Measurements from ENCODE around the gene CACNA1G. TPM values are rescaled to one million over a fixed set of nuclear protein-coding genes. Genes with fewer than 3 reads are reported as not detected.

CACNA1G gene
- total RNA-seq, 1 donor from 2014 or later, result 0.13 TPM

DNA sequence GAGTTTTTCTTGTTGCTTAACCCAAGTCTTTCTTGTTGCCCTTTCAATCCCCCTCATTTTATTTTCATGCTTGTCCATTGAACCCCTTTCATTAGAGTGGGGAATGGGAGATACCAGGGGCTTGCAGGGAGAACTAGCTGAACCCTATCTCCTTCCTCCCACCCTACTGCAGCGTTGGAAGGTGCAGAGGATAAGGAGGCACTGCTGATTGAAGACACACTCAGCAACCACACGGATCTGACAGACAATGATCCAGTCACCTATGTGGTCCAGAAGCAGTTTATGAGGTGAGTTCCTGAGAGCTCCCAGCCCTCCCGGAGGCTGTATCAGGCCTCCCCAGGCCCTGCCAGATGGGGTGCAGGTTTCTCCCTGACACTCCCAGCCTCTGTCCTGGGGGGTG is 114.7 kb downstream of the CACNA1G start:
- intact Hi-C loops (cut with DNase I), result no loop called here
- DNase-seq (ENCODE audit: low spot score), result no peak

GRCh38 chr17:50675627-50676026 is 115.1 kb downstream of the CACNA1G start:
- intact Hi-C loops (cut with DNase I), result no loop called here

DNA sequence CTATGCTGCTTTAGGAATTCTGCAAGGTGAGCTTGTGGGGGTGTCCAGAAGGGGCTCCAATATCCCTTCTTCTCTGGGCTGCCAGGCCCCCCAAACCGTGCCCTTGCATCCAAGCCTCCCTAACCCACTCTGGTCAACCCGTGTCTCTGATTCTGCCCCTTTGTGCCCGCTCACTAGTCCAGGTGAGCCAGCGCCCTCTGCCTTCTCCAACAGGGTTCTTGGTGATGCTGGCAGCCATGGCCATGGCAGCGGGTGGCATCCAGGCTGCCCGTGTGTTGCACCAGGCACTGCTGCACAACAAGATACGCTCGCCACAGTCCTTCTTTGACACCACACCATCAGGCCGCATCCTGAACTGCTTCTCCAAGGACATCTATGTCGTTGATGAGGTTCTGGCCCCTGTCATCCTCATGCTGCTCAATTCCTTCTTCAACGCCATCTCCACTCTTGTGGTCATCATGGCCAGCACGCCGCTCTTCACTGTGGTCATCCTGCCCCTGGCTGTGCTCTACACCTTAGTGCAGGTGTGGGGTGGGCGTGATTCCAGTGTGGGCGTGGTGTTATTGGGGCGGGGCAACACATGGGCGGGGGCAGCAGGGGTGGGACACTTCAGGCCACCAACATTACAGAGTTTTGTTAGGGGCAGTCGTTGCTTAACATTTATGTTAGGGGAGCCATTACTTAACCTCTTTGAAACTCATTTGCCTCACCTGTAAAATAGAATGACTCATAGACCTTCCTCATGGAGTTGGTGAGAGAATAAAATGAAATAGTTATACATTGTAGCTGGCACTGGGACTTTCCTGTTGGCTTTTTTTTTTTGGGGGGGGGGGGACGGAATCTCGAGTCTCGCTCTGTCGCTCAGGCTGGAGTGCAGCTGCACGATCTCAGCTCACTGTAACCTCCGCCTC is 115.8 kb downstream of the CACNA1G start:
- DNase-seq (ENCODE audit: low spot score), result no peak
- intact Hi-C loops (cut with DNase I), result no loop called here

More at GRCh38 chr17:50675627-50676026, 115.1 kb downstream of the CACNA1G start:
- DNase-seq (ENCODE audit: low spot score), result no peak

Other genes starting within 250 kb of the CACNA1G start
- gene XYLT2, start 214.6 kb upstream of the CACNA1G start, total RNA-seq, result 10.8 TPM
- gene MRPL27, start 187.5 kb upstream of the CACNA1G start, total RNA-seq, result 61.4 TPM
- gene EME1, start 187.5 kb upstream of the CACNA1G start, total RNA-seq, result 0.35 TPM
- 32.9 TPM for gene LRRC59, start 163.2 kb upstream of the CACNA1G start, total RNA-seq
- gene ACSF2, start 134.5 kb upstream of the CACNA1G start, total RNA-seq, result 9.6 TPM
- 0.30 TPM for gene CHAD, start 91.8 kb upstream of the CACNA1G start, total RNA-seq
- gene RSAD1, start 81.9 kb upstream of the CACNA1G start, total RNA-seq, result 35.4 TPM
- 0.13 TPM for gene MYCBPAP, start 52.3 kb upstream of the CACNA1G start, total RNA-seq
- 8.5 TPM for gene EPN3, start 28.0 kb upstream of the CACNA1G start, total RNA-seq
- gene SPATA20, start 13.5 kb upstream of the CACNA1G start, total RNA-seq, result 51.9 TPM
- 1.9 TPM for gene ABCC3, start 74.2 kb downstream of the CACNA1G start, total RNA-seq
- gene ANKRD40, start 147.2 kb downstream of the CACNA1G start, total RNA-seq, result 47.6 TPM
- 78.5 TPM for gene LUC7L3, start 158.9 kb downstream of the CACNA1G start, total RNA-seq
- gene ANKRD40CL, start 206.8 kb downstream of the CACNA1G start, total RNA-seq, result not detected